ENCODE data around the gene WNT16.

- no peak for TF ChIP-seq CTCF (IDR thresholded peaks at IDR 0.05)
- TF ChIP-seq POLR2A (IDR thresholded peaks at IDR 0.05): no peak
Observed at GRCh38 chr7:121331574-121331973, 2.8 kb downstream of the WNT16 start.
